Karpas-422 (cell line): ENCODE results near the gene CCDC92. TPM values are rescaled to one million over a fixed set of nuclear protein-coding genes. Genes with fewer than 3 reads are reported as not detected.
"Not testable (repeated sequence)": the region's sequence is repeated elsewhere in the genome, so short reads cannot be mapped to it uniquely, and the experiment has no call there.

ENCODE experiments used
- DNase-seq: peaks from one replicate; pipeline ENCODE4 v3.0.0-alpha.2; 2015
- H2AFZ ChIP-seq: fragments of 200-600 bp; sonication (generic); 2 replicates; pipeline ENCODE4 v1.6.1; 2014; ENCODE audit warnings: antibody characterized with exemption, low read length, mixed read lengths
- H3K27ac ChIP-seq: fragments of 200-600 bp; sonication (generic); 2 replicates; pipeline ENCODE4 v1.5.1; 2014; ENCODE audit warnings: mild to moderate bottlenecking, low read length, moderate library complexity
- H3K27me3 ChIP-seq: fragments of 200-600 bp; sonication (generic); 2 replicates; pipeline ENCODE4 v1.6.1; 2014; ENCODE audit warnings: low read length, mixed read lengths
- H3K36me3 ChIP-seq: fragments of 200-600 bp; sonication (generic); 2 replicates; pipeline ENCODE4 v1.6.1; 2014; ENCODE audit warnings: low read length, mixed read lengths; ENCODE audit not compliant: insufficient read depth
- H3K4me1 ChIP-seq: fragments of 200-600 bp; sonication (generic); 2 replicates; pipeline ENCODE4 v1.6.1; 2014; ENCODE audit warnings: mild to moderate bottlenecking, low read length, mixed read lengths
- H3K4me2 ChIP-seq: fragments of 200-600 bp; sonication (generic); 2 replicates; pipeline ENCODE4 v1.6.1; 2014; ENCODE audit warnings: low read length, low read depth, mild to moderate bottlenecking; ENCODE audit not compliant: poor library complexity, severe bottlenecking
- H3K4me3 ChIP-seq: fragments of 200-600 bp; sonication (generic); 2 replicates; pipeline ENCODE4 v1.5.1; 2014; ENCODE audit warnings: mild to moderate bottlenecking, antibody characterized with exemption, low read length, mixed read lengths
- H3K79me2 ChIP-seq: fragments of 200-600 bp; sonication (generic); 2 replicates; pipeline ENCODE4 v1.6.1; 2014; ENCODE audit warnings: mild to moderate bottlenecking, low read length, mixed read lengths
- H3K9ac ChIP-seq: fragments of 200-600 bp; sonication (generic); 2 replicates; pipeline ENCODE4 v1.6.0; 2014; ENCODE audit warnings: low read length
- H3K9me2 ChIP-seq: fragments of 200-600 bp; sonication (generic), shearing (Covaris generic); replicated peaks from 2 replicates; pipeline ENCODE4 v1.6.0; 2014; ENCODE audit warnings: mild to moderate bottlenecking, low read length, moderate library complexity; ENCODE audit not compliant: insufficient read depth
- H3K9me3 ChIP-seq: fragments of 300-700, 200-600 bp; sonication (generic); 2 replicates; pipeline ENCODE4 v1.6.1; 2014; ENCODE audit warnings: low read length, mixed read lengths
- H4K20me1 ChIP-seq: fragments of 200-600 bp; sonication (generic); 2 replicates; pipeline ENCODE4 v1.6.1; 2014; ENCODE audit warnings: mild to moderate bottlenecking, antibody characterized with exemption, low read length, low read depth; ENCODE audit not compliant: insufficient read depth
- total RNA-seq: library from RNA; depleted of rRNA; stranded (reverse); fragments of >200 nt; shearing (Covaris generic); gene quantifications from 2 replicates; pipeline ENCODE4 v1.2.3, GENCODE V29; 2014; ENCODE audit warnings: low replicate concordance

CCDC92 gene
- total RNA-seq, 1 experiment from 2014 or later, result 2.0 TPM

DNA sequence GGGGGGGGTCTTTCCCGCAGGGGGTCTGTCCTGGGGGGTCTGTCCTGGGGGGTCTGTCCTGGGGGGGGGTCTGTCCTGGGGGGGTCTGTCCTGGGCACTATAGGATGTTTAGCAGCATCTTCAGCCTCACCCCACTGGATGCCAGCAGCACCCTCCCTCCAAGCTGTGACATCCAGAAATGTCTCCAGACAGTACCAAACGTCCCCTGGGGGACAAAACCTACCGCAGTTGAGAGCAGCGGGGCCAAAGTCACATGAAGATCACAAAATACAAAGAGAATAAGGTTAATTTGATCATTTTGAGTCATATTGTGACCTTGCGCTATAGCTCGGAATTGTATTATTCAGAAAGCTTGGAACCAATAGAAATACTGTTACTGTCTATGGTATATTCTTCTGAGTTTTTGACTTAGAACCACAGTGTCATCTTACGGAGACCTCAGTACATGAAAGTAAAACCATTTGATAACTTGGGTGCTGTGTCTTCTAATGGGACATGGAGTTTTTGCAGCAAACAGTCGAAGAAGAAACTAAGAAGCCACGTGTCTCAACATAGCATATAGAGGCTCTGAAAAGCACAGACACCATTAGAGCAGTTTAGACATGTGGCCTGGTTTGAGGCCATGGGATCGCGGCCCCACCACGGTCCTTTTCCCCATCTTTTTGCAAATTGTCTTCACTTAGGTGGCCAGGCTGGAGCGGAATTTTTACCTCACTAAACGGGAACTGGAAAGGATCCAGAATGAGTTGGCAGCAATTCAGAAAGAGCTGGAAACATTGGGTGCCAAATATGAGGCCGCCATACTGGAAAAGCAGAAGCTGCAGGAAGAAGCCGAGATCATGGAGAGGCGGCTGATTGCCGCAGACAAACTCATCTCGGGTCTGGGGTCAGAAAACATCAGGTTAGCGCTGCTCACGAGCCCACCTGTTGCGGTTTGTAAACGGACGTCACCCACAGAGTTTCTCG lies 59.9 kb downstream of the CCDC92 start:
- H3K9me2 ChIP-seq, result no peaks in the 10 kb centered on the region
- H3K36me3 ChIP-seq, result no peaks in the 10 kb centered on the region
- no peaks in the 10 kb centered on the region for H3K4me1 ChIP-seq
- H3K79me2 ChIP-seq, result no peaks in the 10 kb centered on the region
- H4K20me1 ChIP-seq, result 0 out of 2 replicates have a peak, but pooled peaks cover 3% of the 10 kb centered on the region
- no peak overlapping the region for H3K4me3 ChIP-seq
- no peak overlapping the region for H3K9ac ChIP-seq
- H3K4me2 ChIP-seq, result no peak overlapping the region
- no peak overlapping the region for H2AFZ ChIP-seq
- no peaks in the 10 kb centered on the region for H3K9me3 ChIP-seq
- H3K27ac ChIP-seq, result no peak overlapping the region
- no peaks in the 10 kb centered on the region for H3K27me3 ChIP-seq
- no peak for DNase-seq

- not testable (repeated sequence) for H3K4me2 ChIP-seq, DNase-seq, H3K27ac ChIP-seq
Measured at GRCh38 chr12:123911672-123912409, 60.8 kb downstream of the CCDC92 start.

GRCh38 chr12:123910761-123911193 lies 61.9 kb downstream of the CCDC92 start:
- Histone ChIP-seq H3K27me3 (no peaks in the 10 kb centered on the region), H3K27ac (no peak overlapping the region), H3K9ac (no peak overlapping the region), H3K4me1 (no peaks in the 10 kb centered on the region), H2AFZ (no peak overlapping the region), H3K9me2 (no peaks in the 10 kb centered on the region), H3K4me2 (no peak overlapping the region), H3K4me3 (no peak overlapping the region), H3K36me3 (no peaks in the 10 kb centered on the region), H3K9me3 (no peaks in the 10 kb centered on the region), H3K79me2 (no peaks in the 10 kb centered on the region), H4K20me1 (peaks cover 7% of the 10 kb centered on the region; the same call in 1 of the 2 replicates)
- no peak for DNase-seq

More at GRCh38 chr12:123911672-123912409, 60.8 kb downstream of the CCDC92 start:
- not testable (repeated sequence) for H3K4me1 ChIP-seq, H3K36me3 ChIP-seq, H3K4me3 ChIP-seq, H2AFZ ChIP-seq, H3K79me2 ChIP-seq, H3K9me3 ChIP-seq, H4K20me1 ChIP-seq, H3K27me3 ChIP-seq, H3K9me2 ChIP-seq, H3K9ac ChIP-seq

DNA sequence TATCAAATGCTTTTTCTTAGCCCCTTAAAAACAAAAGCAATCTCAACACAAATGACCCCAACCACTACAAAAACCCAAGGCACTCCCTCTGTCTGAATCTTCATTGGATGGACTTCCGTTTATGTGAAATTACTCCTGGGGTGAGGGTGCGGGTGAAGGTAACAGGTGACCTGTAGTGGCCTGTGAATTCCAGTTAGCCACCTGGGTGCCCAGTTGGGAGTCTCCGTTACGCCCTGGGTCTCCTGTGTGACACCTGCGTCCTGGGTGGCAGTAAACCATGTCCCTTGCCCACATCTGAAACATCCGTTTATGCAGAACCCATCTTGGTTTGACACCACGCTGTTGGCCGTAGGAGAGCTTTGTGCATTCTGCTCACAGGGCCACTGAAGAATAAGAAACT lies 62.6 kb downstream of the CCDC92 start:
- Histone ChIP-seq H3K36me3 (no peaks in the 10 kb centered on the region), H2AFZ (no peak overlapping the region), H3K9me2 (no peaks in the 10 kb centered on the region), H3K9me3 (no peaks in the 10 kb centered on the region), H3K9ac (no peak overlapping the region), H3K4me1 (peaks cover 4% of the 10 kb centered on the region), H3K4me3 (no peak overlapping the region), H3K79me2 (no peaks in the 10 kb centered on the region), H3K27ac (no peak overlapping the region), H3K27me3 (no peaks in the 10 kb centered on the region), H4K20me1 (peaks cover 7% of the 10 kb centered on the region; the same call in 1 of the 2 replicates), H3K4me2 (no peak overlapping the region)
- no peak for DNase-seq

- H4K20me1 ChIP-seq, result peaks cover 7% of the 10 kb centered on the region; the same call in 1 of the 2 replicates
- H3K79me2 ChIP-seq, result no peaks in the 10 kb centered on the region
- no peak overlapping the region for H3K27ac ChIP-seq
- H3K4me3 ChIP-seq, result no peak overlapping the region
- H3K4me2 ChIP-seq, result no peak overlapping the region
- H3K9ac ChIP-seq, result no peak overlapping the region
- H3K4me1 ChIP-seq, result peaks cover 4% of the 10 kb centered on the region
- H3K9me3 ChIP-seq, result no peaks in the 10 kb centered on the region
- no peaks in the 10 kb centered on the region for H3K27me3 ChIP-seq
- H3K9me2 ChIP-seq, result no peaks in the 10 kb centered on the region
- H2AFZ ChIP-seq, result no peak overlapping the region
- no peak for DNase-seq
- H3K36me3 ChIP-seq, result no peaks in the 10 kb centered on the region
Measured at GRCh38 chr12:123908884-123909725, 63.5 kb downstream of the CCDC92 start.

GRCh38 chr12:123907726-123908476 lies 64.7 kb downstream of the CCDC92 start:
- H3K4me2 ChIP-seq, result no peak overlapping the region
- H3K9me2 ChIP-seq, result no peaks in the 10 kb centered on the region
- no peak overlapping the region for H3K27ac ChIP-seq
- H3K27me3 ChIP-seq, result no peaks in the 10 kb centered on the region
- H2AFZ ChIP-seq, result no peak overlapping the region
- H3K36me3 ChIP-seq, result no peaks in the 10 kb centered on the region
- no peaks in the 10 kb centered on the region for H3K79me2 ChIP-seq
- H3K4me3 ChIP-seq, result no peak overlapping the region
- H3K9ac ChIP-seq, result no peak overlapping the region
- H3K4me1 ChIP-seq, result peaks cover 4% of the 10 kb centered on the region
- H4K20me1 ChIP-seq, result peaks cover 7% of the 10 kb centered on the region; the same call in 1 of the 2 replicates
- no peak for DNase-seq
- no peaks in the 10 kb centered on the region for H3K9me3 ChIP-seq

DNA sequence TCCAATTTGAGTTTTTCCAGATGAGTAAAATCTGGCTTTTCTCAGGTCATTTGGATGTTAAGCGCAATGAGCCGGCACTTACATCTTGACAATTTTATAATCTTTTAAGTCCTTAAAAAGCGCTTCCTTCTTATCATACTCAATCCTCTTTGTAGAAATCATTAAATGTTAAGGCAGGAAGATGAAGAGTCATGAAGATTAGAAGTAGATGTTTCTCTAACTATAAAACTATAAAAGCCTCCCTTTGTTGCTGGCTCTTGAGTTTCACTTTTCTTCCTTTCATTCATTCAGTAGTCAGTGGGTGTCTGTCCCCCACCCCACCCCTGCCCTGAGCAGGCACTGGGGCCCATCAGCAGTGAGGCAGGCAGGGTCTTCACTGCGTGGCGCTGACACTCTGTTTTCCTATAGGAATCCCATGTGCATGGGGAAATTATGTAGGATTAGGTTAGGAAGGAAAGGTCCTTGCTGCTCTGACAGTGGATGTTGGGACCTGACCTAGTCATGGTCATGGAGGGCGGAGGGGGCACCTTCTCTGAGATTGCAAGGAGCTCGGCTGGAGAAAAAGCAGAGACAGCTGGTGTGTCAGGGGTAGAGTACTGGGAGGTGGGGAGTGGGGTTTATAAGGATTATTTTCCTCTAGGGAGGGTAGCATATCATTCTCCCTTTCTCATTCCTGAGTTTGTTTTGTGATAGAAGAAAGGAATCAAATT lies 65.8 kb downstream of the CCDC92 start:
- Histone ChIP-seq H4K20me1 (peaks cover 11% of the 10 kb centered on the region; the same call in 1 of the 2 replicates), H3K36me3 (no peaks in the 10 kb centered on the region), H3K79me2 (no peaks in the 10 kb centered on the region), H3K9ac (no peak overlapping the region), H3K9me2 (no peaks in the 10 kb centered on the region), H2AFZ (no peak overlapping the region), H3K27ac (no peak overlapping the region), H3K4me1 (peaks cover 4% of the 10 kb centered on the region), H3K9me3 (no peaks in the 10 kb centered on the region), H3K4me2 (no peak overlapping the region), H3K27me3 (no peaks in the 10 kb centered on the region), H3K4me3 (no peak overlapping the region)
- no peak for DNase-seq
